ENCODE data around the gene HSPA12A.

DNA sequence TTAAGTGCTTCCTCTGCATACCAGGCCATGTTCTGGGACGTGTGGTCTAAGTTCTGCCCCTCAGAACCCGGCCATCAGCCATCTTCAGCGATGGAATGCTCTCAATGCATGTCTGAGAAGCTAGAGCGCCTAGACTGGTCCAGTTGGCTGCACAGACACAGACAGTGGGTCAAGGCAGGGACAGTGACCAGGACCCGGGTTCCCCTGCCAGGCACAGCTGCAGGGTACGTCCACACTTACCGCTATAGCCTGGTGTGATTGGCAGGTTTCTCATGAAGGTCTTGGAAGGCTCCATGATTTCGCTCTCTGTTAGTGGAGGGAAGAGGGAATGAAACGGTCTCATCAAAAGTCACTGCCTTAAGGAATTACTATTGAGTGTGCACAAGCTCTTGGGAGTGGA, 74.3 kb downstream of the HSPA12A start:
- TF ChIP-seq ZSCAN18 (tag by site-specific recombination; IDR thresholded peaks at IDR 0.05): no peak
- TF ChIP-seq CTCF (tag by site-specific recombination; IDR thresholded peaks at IDR 0.05): no peak
- TF ChIP-seq ZNF133 (tag by site-specific recombination; IDR thresholded peaks at IDR 0.05): no peak
- no peak for TF ChIP-seq PATZ1 (tag by site-specific recombination; IDR thresholded peaks at IDR 0.05)
- TF ChIP-seq YY1 (tag by site-specific recombination; IDR thresholded peaks at IDR 0.05): no peak

Measured in HEK293 (cell line).